Measurements from ENCODE around the gene UBA6. TPM values are rescaled to one million over a fixed set of nuclear protein-coding genes. Genes with fewer than 3 reads are reported as not detected.

UBA6 gene
- polyA plus RNA-seq, 1 of the 3 experiments (the other 2 are of a cell fraction): 51.0 TPM

DNA sequence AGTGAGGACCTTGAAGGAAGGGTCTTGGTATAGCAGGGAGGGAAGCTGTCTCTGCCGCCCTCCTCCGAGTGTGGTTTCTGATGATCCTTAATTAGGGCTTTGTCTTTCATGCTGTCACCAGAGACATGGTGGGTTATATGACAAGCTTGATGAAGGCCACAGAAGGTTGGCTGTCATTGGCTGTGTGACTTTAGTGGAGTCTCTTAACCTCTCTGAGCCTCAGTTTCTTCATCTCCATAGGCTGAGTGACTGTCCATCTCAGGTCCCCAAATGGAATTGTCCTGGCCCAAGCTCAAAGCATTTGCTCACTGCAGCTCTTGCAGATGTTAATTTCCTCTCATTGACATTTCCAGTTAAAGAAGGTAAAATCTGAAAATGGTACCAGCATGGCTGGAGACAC is 16.6 kb upstream of the UBA6 start:
- DNase-seq: no peak
- H3F3A ChIP-seq (replicated peaks; ENCODE audit: insufficient read depth): peaks cover 7% of the 10 kb centered on the region
- H3K4me2 ChIP-seq: no peak overlapping the region
- H3K36me3 ChIP-seq (replicated peaks in 1 of 2; ENCODE audit: control insufficient read depth in 1 of 2, insufficient read depth in 2 of 2, low read length in 1 of 2): peaks cover 0 to 6% of the 10 kb centered on the region in 2 experiments
- POLR2A ChIA-PET: no interaction called here
- CTCF ChIA-PET: interaction anchor here (1.0 kb wide), 1 partner anchor 29 kb away, joined by 3 read pairs; no protein-coding TSS in a partner anchor
- H3K79me2 ChIP-seq (ENCODE audit: insufficient read depth): peaks cover 14% of the 10 kb centered on the region; the same call in 1 of the 2 replicates
- no peak for TF ChIP-seq ZBTB33 (IDR thresholded peaks at IDR 0.05; ENCODE audit: borderline replicate concordance, low read depth)
- no peak for TF ChIP-seq REST (IDR thresholded peaks at IDR 0.05; ENCODE audit: low read depth, low read length)
- no peak for TF ChIP-seq FOXM1 (IDR thresholded peaks at IDR 0.05; ENCODE audit: low read depth)
- TF ChIP-seq USF1 (IDR thresholded peaks at IDR 0.05; ENCODE audit: borderline replicate concordance, low read depth): no peak
- TF ChIP-seq EZH2phosphoT487 (IDR thresholded peaks at IDR 0.05; ENCODE audit: borderline replicate concordance, low read depth): no peak
- TF ChIP-seq, protein P1, sequence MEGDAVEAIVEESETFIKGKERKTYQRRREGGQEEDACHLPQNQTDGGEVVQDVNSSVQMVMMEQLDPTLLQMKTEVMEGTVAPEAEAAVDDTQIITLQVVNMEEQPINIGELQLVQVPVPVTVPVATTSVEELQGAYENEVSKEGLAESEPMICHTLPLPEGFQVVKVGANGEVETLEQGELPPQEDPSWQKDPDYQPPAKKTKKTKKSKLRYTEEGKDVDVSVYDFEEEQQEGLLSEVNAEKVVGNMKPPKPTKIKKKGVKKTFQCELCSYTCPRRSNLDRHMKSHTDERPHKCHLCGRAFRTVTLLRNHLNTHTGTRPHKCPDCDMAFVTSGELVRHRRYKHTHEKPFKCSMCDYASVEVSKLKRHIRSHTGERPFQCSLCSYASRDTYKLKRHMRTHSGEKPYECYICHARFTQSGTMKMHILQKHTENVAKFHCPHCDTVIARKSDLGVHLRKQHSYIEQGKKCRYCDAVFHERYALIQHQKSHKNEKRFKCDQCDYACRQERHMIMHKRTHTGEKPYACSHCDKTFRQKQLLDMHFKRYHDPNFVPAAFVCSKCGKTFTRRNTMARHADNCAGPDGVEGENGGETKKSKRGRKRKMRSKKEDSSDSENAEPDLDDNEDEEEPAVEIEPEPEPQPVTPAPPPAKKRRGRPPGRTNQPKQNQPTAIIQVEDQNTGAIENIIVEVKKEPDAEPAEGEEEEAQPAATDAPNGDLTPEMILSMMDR (IDR thresholded peaks at IDR 0.05): no peak
- TF ChIP-seq FOSL2 (IDR thresholded peaks at IDR 0.05; ENCODE audit: borderline replicate concordance, low read depth): no peak
- TF ChIP-seq POLR2AphosphoS5 (IDR thresholded peaks at IDR 0.05; ENCODE audit: low read depth, low read length): no peak
- TF ChIP-seq NFIC (IDR thresholded peaks at IDR 0.05; ENCODE audit: borderline replicate concordance): no peak
- no peak for TF ChIP-seq SMC3 (IDR thresholded peaks at IDR 0.05; ENCODE audit: low read depth, low read length)
- TF ChIP-seq GATA2 (CRISPR knock-in tag; IDR thresholded peaks at IDR 0.05): no peak
- TF ChIP-seq FOXJ3 (CRISPR knock-in tag; IDR thresholded peaks at IDR 0.05): no peak
- no peak overlapping the region for H3K9ac ChIP-seq
- no peak overlapping the region for H2AFZ ChIP-seq (ENCODE audit: low read depth)
- no peak overlapping the region for H3K27ac ChIP-seq (ENCODE audit: low read depth in 2 of 2, low read length in 1 of 2)
- no peaks in the 10 kb centered on the region for H3K9me3 ChIP-seq
- H3K27me3 ChIP-seq (ENCODE audit: insufficient read depth): no peaks in the 10 kb centered on the region
- H3K9me2 ChIP-seq: no peaks in the 10 kb centered on the region
- peaks cover 13 to 25% of the 10 kb centered on the region in 2 experiments; a peak in 2 of 4 replicates for H3K4me1 ChIP-seq (ENCODE audit: control insufficient read depth in 1 of 2, insufficient read depth in 2 of 2, low read depth in 1 of 2, low read length in 1 of 2)
- no peak overlapping the region for H3K4me3 ChIP-seq (ENCODE audit: low read depth in 2 of 2, low read length in 1 of 2)
- 100% methylated on average over 2 of the region's 2 CpGs for WGBS (ENCODE audit: low lambda C conversion rate)
- no peaks in the 10 kb centered on the region for H4K20me1 ChIP-seq (ENCODE audit: insufficient read depth)
